Measurements from ENCODE around the gene PPP2R5C. TPM values are rescaled to one million over a fixed set of nuclear protein-coding genes. Genes with fewer than 3 reads are reported as not detected.

Gene PPP2R5C
- polyA plus RNA-seq, 1 donor from 2014 or later: 111 TPM

DNA sequence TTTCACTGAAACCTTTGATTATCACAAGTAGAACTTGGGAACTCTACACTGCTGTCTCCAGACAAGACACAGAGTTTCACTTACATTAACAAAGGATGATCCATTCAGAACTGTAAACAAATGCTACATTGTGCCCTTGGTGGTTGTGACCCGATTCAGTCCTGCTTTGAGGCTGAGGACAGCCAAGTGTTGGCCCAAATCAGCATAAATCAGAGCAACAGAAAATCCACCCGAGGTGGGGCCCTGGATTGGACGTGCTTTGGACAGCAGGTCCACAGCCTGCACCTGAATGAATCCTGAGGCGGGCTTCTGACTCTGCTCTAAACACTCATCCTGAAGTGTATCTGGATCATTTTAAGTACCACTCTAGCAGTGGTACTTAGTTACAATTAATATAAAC, 68.8 kb downstream of the PPP2R5C start:
- Histone ChIP-seq H3K27ac (ENCODE audit: low read length) (no peak overlapping the region), H3K4me2 (ENCODE audit: low read length) (no peak overlapping the region), H3K79me2 (replicated peaks; ENCODE audit: insufficient read depth, low read length) (peaks cover 59% of the 10 kb centered on the region), H3K27me3 (ENCODE audit: insufficient read depth, low read depth, low read length) (no peaks in the 10 kb centered on the region), H3K36me3 (ENCODE audit: insufficient read depth, low read length) (peaks cover 5% of the 10 kb centered on the region), H2AFZ (ENCODE audit: low read depth, low read length) (no peak overlapping the region), H3K4me3 (ENCODE audit: low read length) (no peak overlapping the region), H3K9me3 (ENCODE audit: low read length) (peaks cover 3% of the 10 kb centered on the region), H4K20me1 (ENCODE audit: insufficient read depth) (no peaks in the 10 kb centered on the region), H3K9ac (ENCODE audit: low read length) (no peak overlapping the region), H3K9me2 (ENCODE audit: insufficient read depth, low read length) (no peaks in the 10 kb centered on the region), H3F3A (ENCODE audit: insufficient read depth, low read length, poor library complexity, severe bottlenecking) (no peaks in the 10 kb centered on the region)
- TF ChIP-seq EP300 (conservative IDR thresholded peaks at IDR 0.05; ENCODE audit: poor library complexity, severe bottlenecking): no peak

DNA sequence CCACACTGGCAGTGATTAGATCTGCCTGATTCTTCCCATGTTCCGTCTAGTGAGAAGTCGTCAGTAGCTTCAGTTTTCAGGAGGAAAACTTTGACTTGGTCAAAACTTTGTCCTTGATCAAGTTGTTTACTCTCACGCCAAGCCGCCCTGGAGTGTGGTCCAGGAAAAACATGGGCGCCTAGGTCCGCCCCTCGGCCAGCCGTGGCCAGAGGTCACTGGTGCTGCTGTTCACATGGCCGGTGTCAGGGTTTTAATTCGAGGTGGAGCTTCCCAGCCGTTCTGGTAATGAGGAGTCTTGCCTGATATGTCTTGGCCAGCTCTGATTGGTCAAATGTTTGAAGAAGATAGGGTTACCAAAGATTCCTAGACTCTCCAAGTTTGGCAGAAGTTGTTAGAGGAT, 71.5 kb downstream of the PPP2R5C start:
- no peak overlapping the region for H3K27ac ChIP-seq (ENCODE audit: low read length)
- H4K20me1 ChIP-seq (ENCODE audit: insufficient read depth): no peaks in the 10 kb centered on the region
- no peak overlapping the region for H3K4me2 ChIP-seq (ENCODE audit: low read length)
- H3K9ac ChIP-seq (ENCODE audit: low read length): no peak overlapping the region
- H3K4me3 ChIP-seq (ENCODE audit: low read length): no peak overlapping the region
- H2AFZ ChIP-seq (ENCODE audit: low read depth, low read length): no peak overlapping the region
- H3K9me3 ChIP-seq (ENCODE audit: low read length): no peaks in the 10 kb centered on the region
- H3K9me2 ChIP-seq (ENCODE audit: insufficient read depth, low read length): no peaks in the 10 kb centered on the region
- no peak for TF ChIP-seq EP300 (conservative IDR thresholded peaks at IDR 0.05; ENCODE audit: poor library complexity, severe bottlenecking)
- no peaks in the 10 kb centered on the region for H3K27me3 ChIP-seq (ENCODE audit: insufficient read depth, low read depth, low read length)
- H3K36me3 ChIP-seq (ENCODE audit: insufficient read depth, low read length): peaks cover 5% of the 10 kb centered on the region
- H3K79me2 ChIP-seq (replicated peaks; ENCODE audit: insufficient read depth, low read length): peaks cover 50% of the 10 kb centered on the region
- H3F3A ChIP-seq (ENCODE audit: insufficient read depth, low read length, poor library complexity, severe bottlenecking): no peaks in the 10 kb centered on the region

DNA sequence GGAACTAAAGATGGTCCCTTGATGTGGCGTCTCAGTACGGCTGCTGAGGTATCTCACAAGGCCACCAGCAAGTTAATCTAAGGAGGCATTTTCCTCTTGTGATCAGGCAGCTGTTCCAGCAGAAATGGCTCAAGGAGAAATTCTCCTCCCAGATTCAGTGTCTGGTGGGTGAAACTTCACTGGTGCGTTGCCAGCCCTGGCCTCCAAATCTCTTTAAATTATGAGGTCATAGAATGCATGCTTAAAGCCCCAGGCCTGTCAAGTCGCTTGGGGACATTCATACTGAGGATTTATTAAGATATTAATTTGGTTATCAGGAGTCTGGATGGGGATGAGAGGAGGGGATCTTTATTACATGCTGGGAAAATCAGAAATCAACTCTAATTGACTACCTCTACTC, 72.9 kb downstream of the PPP2R5C start:
- no peaks in the 10 kb centered on the region for H3K27me3 ChIP-seq (ENCODE audit: insufficient read depth, low read depth, low read length)
- no peak overlapping the region for H3K9ac ChIP-seq (ENCODE audit: low read length)
- no peak overlapping the region for H2AFZ ChIP-seq (ENCODE audit: low read depth, low read length)
- no peaks in the 10 kb centered on the region for H4K20me1 ChIP-seq (ENCODE audit: insufficient read depth)
- H3F3A ChIP-seq (ENCODE audit: insufficient read depth, low read length, poor library complexity, severe bottlenecking): no peaks in the 10 kb centered on the region
- peaks cover 5% of the 10 kb centered on the region for H3K36me3 ChIP-seq (ENCODE audit: insufficient read depth, low read length)
- no peaks in the 10 kb centered on the region for H3K9me3 ChIP-seq (ENCODE audit: low read length)
- no peak overlapping the region for H3K4me2 ChIP-seq (ENCODE audit: low read length)
- TF ChIP-seq RAD21 (conservative IDR thresholded peaks at IDR 0.05) (no peak), TAF1 (IDR thresholded peaks at IDR 0.05; ENCODE audit: low read depth) (no peak), EP300 (conservative IDR thresholded peaks at IDR 0.05; ENCODE audit: poor library complexity, severe bottlenecking) (no peak), EZH2 (IDR thresholded peaks at IDR 0.05; ENCODE audit: borderline replicate concordance, insufficient read depth, low read length, poor library complexity, severe bottlenecking) (no peak)
- TF ChIP-seq, protein P1, sequence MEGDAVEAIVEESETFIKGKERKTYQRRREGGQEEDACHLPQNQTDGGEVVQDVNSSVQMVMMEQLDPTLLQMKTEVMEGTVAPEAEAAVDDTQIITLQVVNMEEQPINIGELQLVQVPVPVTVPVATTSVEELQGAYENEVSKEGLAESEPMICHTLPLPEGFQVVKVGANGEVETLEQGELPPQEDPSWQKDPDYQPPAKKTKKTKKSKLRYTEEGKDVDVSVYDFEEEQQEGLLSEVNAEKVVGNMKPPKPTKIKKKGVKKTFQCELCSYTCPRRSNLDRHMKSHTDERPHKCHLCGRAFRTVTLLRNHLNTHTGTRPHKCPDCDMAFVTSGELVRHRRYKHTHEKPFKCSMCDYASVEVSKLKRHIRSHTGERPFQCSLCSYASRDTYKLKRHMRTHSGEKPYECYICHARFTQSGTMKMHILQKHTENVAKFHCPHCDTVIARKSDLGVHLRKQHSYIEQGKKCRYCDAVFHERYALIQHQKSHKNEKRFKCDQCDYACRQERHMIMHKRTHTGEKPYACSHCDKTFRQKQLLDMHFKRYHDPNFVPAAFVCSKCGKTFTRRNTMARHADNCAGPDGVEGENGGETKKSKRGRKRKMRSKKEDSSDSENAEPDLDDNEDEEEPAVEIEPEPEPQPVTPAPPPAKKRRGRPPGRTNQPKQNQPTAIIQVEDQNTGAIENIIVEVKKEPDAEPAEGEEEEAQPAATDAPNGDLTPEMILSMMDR (IDR thresholded peaks at IDR 0.05; ENCODE audit: poor library complexity, severe bottlenecking): no peak
- TF ChIP-seq, protein P2, sequence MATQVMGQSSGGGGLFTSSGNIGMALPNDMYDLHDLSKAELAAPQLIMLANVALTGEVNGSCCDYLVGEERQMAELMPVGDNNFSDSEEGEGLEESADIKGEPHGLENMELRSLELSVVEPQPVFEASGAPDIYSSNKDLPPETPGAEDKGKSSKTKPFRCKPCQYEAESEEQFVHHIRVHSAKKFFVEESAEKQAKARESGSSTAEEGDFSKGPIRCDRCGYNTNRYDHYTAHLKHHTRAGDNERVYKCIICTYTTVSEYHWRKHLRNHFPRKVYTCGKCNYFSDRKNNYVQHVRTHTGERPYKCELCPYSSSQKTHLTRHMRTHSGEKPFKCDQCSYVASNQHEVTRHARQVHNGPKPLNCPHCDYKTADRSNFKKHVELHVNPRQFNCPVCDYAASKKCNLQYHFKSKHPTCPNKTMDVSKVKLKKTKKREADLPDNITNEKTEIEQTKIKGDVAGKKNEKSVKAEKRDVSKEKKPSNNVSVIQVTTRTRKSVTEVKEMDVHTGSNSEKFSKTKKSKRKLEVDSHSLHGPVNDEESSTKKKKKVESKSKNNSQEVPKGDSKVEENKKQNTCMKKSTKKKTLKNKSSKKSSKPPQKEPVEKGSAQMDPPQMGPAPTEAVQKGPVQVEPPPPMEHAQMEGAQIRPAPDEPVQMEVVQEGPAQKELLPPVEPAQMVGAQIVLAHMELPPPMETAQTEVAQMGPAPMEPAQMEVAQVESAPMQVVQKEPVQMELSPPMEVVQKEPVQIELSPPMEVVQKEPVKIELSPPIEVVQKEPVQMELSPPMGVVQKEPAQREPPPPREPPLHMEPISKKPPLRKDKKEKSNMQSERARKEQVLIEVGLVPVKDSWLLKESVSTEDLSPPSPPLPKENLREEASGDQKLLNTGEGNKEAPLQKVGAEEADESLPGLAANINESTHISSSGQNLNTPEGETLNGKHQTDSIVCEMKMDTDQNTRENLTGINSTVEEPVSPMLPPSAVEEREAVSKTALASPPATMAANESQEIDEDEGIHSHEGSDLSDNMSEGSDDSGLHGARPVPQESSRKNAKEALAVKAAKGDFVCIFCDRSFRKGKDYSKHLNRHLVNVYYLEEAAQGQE (IDR thresholded peaks at IDR 0.05; ENCODE audit: borderline replicate concordance): no peak
- H3K27ac ChIP-seq (ENCODE audit: low read length): no peak overlapping the region
- H3K79me2 ChIP-seq (replicated peaks; ENCODE audit: insufficient read depth, low read length): peaks cover 43% of the 10 kb centered on the region
- H3K4me3 ChIP-seq (ENCODE audit: low read length): no peak overlapping the region
- H3K9me2 ChIP-seq (ENCODE audit: insufficient read depth, low read length): no peaks in the 10 kb centered on the region
